Endothelial cell (in vitro differentiated cells): ENCODE results near the gene PLCB1. TPM values are rescaled to one million over a fixed set of nuclear protein-coding genes. Genes with fewer than 3 reads are reported as not detected.

ENCODE experiments used
- DNase-seq: peaks from one replicate; pipeline ENCODE4 v3.0.0; 2021; ENCODE audit warnings: low spot score
- H3K27ac Mint-ChIP-seq: one replicate; pipeline ENCODE4 v1.8.0; 2021; ENCODE audit warnings: mixed read lengths, inconsistent platforms; ENCODE audit not compliant: unreplicated experiment
- H3K27me3 Mint-ChIP-seq: one replicate; pipeline ENCODE4 v1.8.0; 2021; ENCODE audit warnings: mild to moderate bottlenecking, moderate library complexity, mixed read lengths, inconsistent platforms; ENCODE audit not compliant: unreplicated experiment
- H3K36me3 Mint-ChIP-seq: one replicate; pipeline ENCODE4 v1.8.0; 2021; ENCODE audit warnings: mild to moderate bottlenecking, low read depth, mixed read lengths, inconsistent platforms; ENCODE audit not compliant: unreplicated experiment
- H3K4me1 Mint-ChIP-seq: one replicate; pipeline ENCODE4 v1.8.0; 2021; ENCODE audit warnings: mild to moderate bottlenecking, mixed read lengths, inconsistent platforms; ENCODE audit not compliant: unreplicated experiment
- H3K4me3 Mint-ChIP-seq: one replicate; pipeline ENCODE4 v1.8.0; 2021; ENCODE audit warnings: mild to moderate bottlenecking, mixed read lengths, inconsistent platforms; ENCODE audit not compliant: unreplicated experiment
- H3K9me3 Mint-ChIP-seq: one replicate; pipeline ENCODE4 v1.8.0; 2021; ENCODE audit warnings: mixed read lengths, inconsistent platforms; ENCODE audit not compliant: unreplicated experiment
- CTCF ChIP-seq: fragments of 200-600 bp; sonication (generic); IDR thresholded peaks from one replicate; pipeline ENCODE4 v1.5.0; 2021; ENCODE audit warnings: antibody characterized with exemption; ENCODE audit not compliant: unreplicated experiment
- total RNA-seq: library from RNA; stranded (reverse); fragmentation: NEBNext Ultra II Directional; extraction: Animal tissue kit (Norgen Biotek cat#: 25700); gene quantifications from one replicate; pipeline ENCODE4 v1.2.1, GENCODE V29; 2021; ENCODE audit not compliant: unreplicated experiment

The PLCB1 gene
- total RNA-seq, 1 donor from 2014 or later = 8.1 TPM

GRCh38 chr20:8226106-8226505 lies 94.0 kb downstream of the PLCB1 start:
- no peak for TF ChIP-seq CTCF
- Mint-ChIP-seq H3K27ac (no peak overlapping the region), H3K36me3 (no peaks in the 10 kb centered on the region), H3K27me3 (no peaks in the 10 kb centered on the region), H3K4me1 (no peaks in the 10 kb centered on the region), H3K4me3 (no peak overlapping the region), H3K9me3 (no peaks in the 10 kb centered on the region)
- no peak for DNase-seq

- Mint-ChIP-seq H3K27me3 (no peaks in the 10 kb centered on the region), H3K4me3 (no peak overlapping the region), H3K4me1 (no peaks in the 10 kb centered on the region), H3K9me3 (no peaks in the 10 kb centered on the region), H3K27ac (no peak overlapping the region), H3K36me3 (no peaks in the 10 kb centered on the region)
- TF ChIP-seq CTCF = no peak
- no peak for DNase-seq
These were observed 95.2 kb downstream of the PLCB1 start for GRCh38 chr20:8227293-8227692.

DNA sequence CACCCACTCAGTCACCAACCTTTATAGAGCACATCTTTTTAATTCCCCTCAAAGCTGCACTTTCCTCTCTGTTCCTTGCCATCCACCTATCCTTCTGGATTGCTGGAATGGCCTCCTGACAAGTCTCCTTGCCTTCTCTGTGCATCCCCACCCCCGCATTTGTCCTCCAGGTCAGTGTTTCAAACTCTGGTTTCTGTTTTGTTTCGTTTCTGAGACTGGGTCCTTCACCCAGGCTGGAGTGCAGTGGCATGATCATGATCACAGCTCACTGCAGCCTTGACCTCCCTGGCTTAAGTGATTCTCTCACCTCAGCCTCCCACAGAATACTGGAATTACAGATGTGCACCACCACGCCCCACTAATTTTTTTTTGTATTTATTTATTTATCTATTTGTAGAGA lies 96.2 kb downstream of the PLCB1 start:
- Mint-ChIP-seq H3K4me1 (no peaks in the 10 kb centered on the region), H3K27me3 (no peaks in the 10 kb centered on the region), H3K4me3 (no peak overlapping the region), H3K9me3 (no peaks in the 10 kb centered on the region), H3K27ac (no peak overlapping the region), H3K36me3 (no peaks in the 10 kb centered on the region)
- DNase-seq = no peak
- TF ChIP-seq CTCF = no peak

DNA sequence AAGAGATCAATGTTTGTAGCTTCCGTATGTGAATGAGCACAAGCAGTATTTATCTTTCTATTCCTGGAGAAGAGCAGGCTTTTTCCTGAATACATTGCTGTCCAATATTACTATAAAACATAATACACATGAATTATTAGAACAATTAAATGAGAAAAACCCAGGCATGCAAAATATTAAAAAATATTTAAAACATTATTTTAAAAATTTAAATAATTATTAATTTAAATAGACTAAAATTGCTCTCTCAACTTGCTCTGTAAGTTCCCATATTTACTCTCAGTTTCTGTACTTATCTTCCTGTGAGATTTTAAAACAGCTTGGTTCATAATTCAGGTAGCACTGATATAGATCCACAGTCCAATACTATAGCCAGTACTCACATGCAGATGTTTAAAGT lies 97.0 kb downstream of the PLCB1 start:
- H3K27ac Mint-ChIP-seq = no peak overlapping the region
- H3K4me1 Mint-ChIP-seq = no peaks in the 10 kb centered on the region
- no peak for TF ChIP-seq CTCF
- H3K4me3 Mint-ChIP-seq = no peak overlapping the region
- H3K36me3 Mint-ChIP-seq = no peaks in the 10 kb centered on the region
- no peaks in the 10 kb centered on the region for H3K9me3 Mint-ChIP-seq
- H3K27me3 Mint-ChIP-seq = no peaks in the 10 kb centered on the region
- no peak for DNase-seq

DNA sequence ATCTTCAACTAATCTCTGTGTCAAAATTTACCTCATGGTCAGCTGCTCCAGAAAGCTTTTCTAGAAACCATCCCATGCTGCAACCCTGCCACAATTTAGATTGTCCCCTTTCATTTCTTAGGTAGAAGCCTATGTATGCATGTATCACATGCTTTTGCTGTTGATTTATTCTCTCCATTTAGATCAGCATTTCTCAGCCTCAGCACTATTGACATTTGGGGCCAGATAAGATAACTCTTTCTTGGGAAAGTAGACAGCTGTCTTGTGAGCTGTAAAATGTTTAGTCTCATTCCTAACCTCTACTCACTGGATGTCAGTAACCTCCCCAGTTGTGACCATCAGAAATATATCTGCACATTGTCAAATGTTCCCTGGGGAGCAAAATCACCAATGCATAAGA lies 99.0 kb downstream of the PLCB1 start:
- no peaks in the 10 kb centered on the region for H3K9me3 Mint-ChIP-seq
- DNase-seq = no peak
- H3K27ac Mint-ChIP-seq = no peak overlapping the region
- no peaks in the 10 kb centered on the region for H3K36me3 Mint-ChIP-seq
- no peaks in the 10 kb centered on the region for H3K4me1 Mint-ChIP-seq
- H3K4me3 Mint-ChIP-seq = no peak overlapping the region
- no peaks in the 10 kb centered on the region for H3K27me3 Mint-ChIP-seq
- TF ChIP-seq CTCF = no peak
